Gastrocnemius medialis (tissue), 4 donors: Measurements from ENCODE around the gene RASA3. TPM values are rescaled to one million over a fixed set of nuclear protein-coding genes. Genes with fewer than 3 reads are reported as not detected.

ENCODE experiments used
- ATAC-seq, 2 donors: fragments of 150-250 bp; one replicate each; pipeline ENCODE4 v1.9.1; 2016
- DNase-seq, 2 donors: peaks; one replicate each; pipeline ENCODE4 v3.0.0-alpha.2; 2019
- H3K27ac ChIP-seq, 4 donors: fragments of 200-600 bp; sonication (generic); 1 replicate in 1 of 4; 2 replicates in 3 of 4; pipeline ENCODE4 v1.5.1; 2016 to 2018; ENCODE audit warnings: mild to moderate bottlenecking in 2 of 4, moderate library complexity in 1 of 4
- H3K27me3 ChIP-seq, 3 donors: fragments of 200-600 bp; sonication (generic) in 2 of 3; 1 replicate in 1 of 3; 2 replicates in 2 of 3; pipeline versions ENCODE4 v1.5.1 to v1.6.0; 2016 to 2019; ENCODE audit warnings: mild to moderate bottlenecking in 1 of 3, moderate library complexity in 1 of 3
- H3K36me3 ChIP-seq, 2 donors: fragments of 200-600 bp; sonication (generic) in 1 of 2; one replicate each; pipeline ENCODE4 v1.5.1; 2017 to 2018
- H3K4me1 ChIP-seq, 2 donors: fragments of 200-600 bp; sonication (generic) in 1 of 2; one replicate each; pipeline ENCODE4 v1.5.1; 2016 to 2017; ENCODE audit warnings: mild to moderate bottlenecking in 2 of 2
- H3K4me3 ChIP-seq, 4 donors: fragments of 200-600 bp; sonication (generic) in 3 of 4; 1 replicate in 1 of 4; 2 replicates in 3 of 4; pipeline ENCODE4 v1.5.1; 2016 to 2019; ENCODE audit warnings: mild to moderate bottlenecking in 2 of 4
- H3K9me3 ChIP-seq, 3 donors: fragments of 200-600 bp; sonication (generic) in 2 of 3; 1 replicate in 1 of 3; 2 replicates in 2 of 3; pipeline ENCODE4 v1.5.1; 2016 to 2019
- POLR2A ChIP-seq, 2 donors: fragments of 450-650 bp; IDR thresholded peaks; one replicate each; pipeline ENCODE4 v1.6.1; 2017; ENCODE audit warnings: antibody characterized with exemption in 2 of 2, mild to moderate bottlenecking in 2 of 2, moderate library complexity in 2 of 2
- in situ Hi-C, 4 donors: fragments of 200-750 bp; cut with MboI; loops; one replicate each; pipeline versions ENCODE4 v1.15.0 to v1.8.0; 2017; ENCODE audit warnings: low sequenced_read_pairs in 4 of 4
- intact Hi-C: fragments of 100-400 bp; cut with DNase I; formaldehyde crosslinking; loops from one replicate; pipeline ENCODE4 v1.15.1; 2023; ENCODE audit warnings: low total_unique reads
- total RNA-seq, 4 donors: library from RNA; depleted of rRNA; stranded (reverse); fragments of >200 nt; gene quantifications; one replicate each; pipeline versions ENCODE4 v1.1.0 to v1.2.3, GENCODE V29; 2016
- TF ChIP-seq, protein P1 (sequence below), 5 experiments: fragments of 450-650 bp in 3 of 5; fragments of 200-600 bp in 2 of 5; sonication (generic) in 2 of 5; IDR thresholded peaks in 4 of 5; conservative IDR thresholded peaks in 1 of 5; 1 replicate in 4 of 5; 2 replicates in 1 of 5; pipeline ENCODE4 v1.5.1; 2016 to 2019; ENCODE audit warnings: antibody characterized with exemption in 5 of 5, mild to moderate bottlenecking in 3 of 5, moderate library complexity in 3 of 5

The RASA3 gene
- total RNA-seq, 4 donors from 2014 or later = 3.4 to 22.2 (median 10.8) TPM

DNA sequence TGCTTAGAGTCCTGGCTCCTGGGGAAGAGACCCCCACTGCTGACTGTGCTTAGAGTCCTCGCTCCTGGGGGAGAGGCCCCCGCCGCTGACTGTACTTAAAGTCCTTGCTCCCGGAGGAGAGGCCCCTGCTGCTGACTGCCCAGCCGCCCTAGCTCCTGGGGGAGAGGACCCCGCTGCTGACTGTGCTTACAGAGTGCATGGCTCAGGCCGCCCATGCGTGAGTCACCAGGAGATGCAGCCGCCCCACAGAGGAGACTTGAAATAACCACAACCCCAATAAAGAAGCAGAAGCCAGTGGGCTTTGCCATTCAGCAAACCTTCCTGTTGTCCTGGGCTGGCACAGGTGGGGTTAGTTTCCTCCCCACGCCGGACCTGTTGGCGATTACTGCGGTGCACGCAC is 79.4 kb downstream of the RASA3 start:
- Histone ChIP-seq H3K27me3 (no peaks in the 10 kb centered on the region), H3K9me3 (no peaks in the 10 kb centered on the region), H3K27ac (no peak overlapping the region), H3K4me3 (no peak overlapping the region), H3K36me3 (peaks cover 0 to 13% of the 10 kb centered on the region in 2 donors), H3K4me1 (peaks cover 6 to 8% of the 10 kb centered on the region in 2 donors)
- intact Hi-C loops (no loop called here), in situ Hi-C loops (no loop called here)
- no peak for TF ChIP-seq POLR2A (IDR thresholded peaks at IDR 0.05)
- TF ChIP-seq, protein P1, sequence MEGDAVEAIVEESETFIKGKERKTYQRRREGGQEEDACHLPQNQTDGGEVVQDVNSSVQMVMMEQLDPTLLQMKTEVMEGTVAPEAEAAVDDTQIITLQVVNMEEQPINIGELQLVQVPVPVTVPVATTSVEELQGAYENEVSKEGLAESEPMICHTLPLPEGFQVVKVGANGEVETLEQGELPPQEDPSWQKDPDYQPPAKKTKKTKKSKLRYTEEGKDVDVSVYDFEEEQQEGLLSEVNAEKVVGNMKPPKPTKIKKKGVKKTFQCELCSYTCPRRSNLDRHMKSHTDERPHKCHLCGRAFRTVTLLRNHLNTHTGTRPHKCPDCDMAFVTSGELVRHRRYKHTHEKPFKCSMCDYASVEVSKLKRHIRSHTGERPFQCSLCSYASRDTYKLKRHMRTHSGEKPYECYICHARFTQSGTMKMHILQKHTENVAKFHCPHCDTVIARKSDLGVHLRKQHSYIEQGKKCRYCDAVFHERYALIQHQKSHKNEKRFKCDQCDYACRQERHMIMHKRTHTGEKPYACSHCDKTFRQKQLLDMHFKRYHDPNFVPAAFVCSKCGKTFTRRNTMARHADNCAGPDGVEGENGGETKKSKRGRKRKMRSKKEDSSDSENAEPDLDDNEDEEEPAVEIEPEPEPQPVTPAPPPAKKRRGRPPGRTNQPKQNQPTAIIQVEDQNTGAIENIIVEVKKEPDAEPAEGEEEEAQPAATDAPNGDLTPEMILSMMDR (IDR thresholded peaks at IDR 0.05 in 4 of 5, conservative IDR thresholded peaks at IDR 0.05 in 1 of 5) = no peak
- DNase-seq (no peak), ATAC-seq (no peak)

DNA sequence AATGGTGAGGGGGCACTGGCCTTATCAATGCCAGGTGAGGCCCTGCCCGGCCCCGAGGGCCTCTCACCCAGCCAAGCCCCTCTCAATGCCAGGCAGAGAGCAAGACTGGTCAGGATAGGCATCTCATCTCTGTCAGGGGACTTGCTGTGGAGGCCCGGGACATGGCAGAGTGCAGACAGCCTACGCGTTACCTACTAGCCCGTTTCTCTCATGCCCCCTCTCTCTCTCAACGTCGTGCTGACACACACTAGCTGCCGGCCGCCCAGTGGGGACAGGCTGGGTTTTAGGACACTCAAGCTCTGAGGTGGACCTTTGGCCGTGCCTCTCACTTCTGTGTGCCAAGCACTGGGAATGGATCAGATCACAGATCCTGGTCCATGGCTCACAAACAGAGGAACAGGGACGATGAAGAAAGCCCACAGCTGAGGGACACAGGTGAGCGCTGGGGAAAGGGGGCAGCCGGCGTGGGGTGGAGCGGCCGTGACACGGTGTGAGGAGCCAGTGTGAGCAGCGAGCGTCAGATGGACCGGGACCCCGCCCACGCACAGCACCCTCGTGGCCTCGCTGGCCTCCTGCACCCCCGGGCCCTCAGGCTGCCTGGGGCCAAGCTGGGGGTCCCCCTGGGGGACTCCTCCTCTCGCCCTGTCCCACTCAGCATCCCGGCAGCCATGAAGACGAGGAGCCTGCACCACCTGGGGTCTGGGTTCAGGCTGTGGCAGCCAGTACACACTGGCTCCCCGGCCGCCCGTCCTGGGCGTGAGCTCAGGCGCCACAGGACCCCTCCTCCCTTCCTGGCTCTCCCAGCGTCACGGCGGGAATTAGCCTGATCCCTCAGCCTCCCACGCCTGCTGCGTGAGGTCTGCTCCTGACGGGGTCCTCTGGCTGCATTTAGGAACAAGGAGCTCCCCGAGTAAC is 81.6 kb downstream of the RASA3 start:
- H3K9me3 ChIP-seq = no peaks in the 10 kb centered on the region
- ATAC-seq = no peak
- H3K4me1 ChIP-seq = no peaks in the 10 kb centered on the region
- intact Hi-C loops (no loop called here), in situ Hi-C loops (no loop called here)
- peaks cover 0 to 13% of the 10 kb centered on the region in 2 donors for H3K36me3 ChIP-seq
- TF ChIP-seq POLR2A (IDR thresholded peaks at IDR 0.05) = no peak
- TF ChIP-seq, protein P1 (IDR thresholded peaks at IDR 0.05 in 4 of 5, conservative IDR thresholded peaks at IDR 0.05 in 1 of 5) = no peak
- no peak overlapping the region for H3K4me3 ChIP-seq
- no peak for DNase-seq
- H3K27ac ChIP-seq = no peak overlapping the region
- no peaks in the 10 kb centered on the region for H3K27me3 ChIP-seq

DNA sequence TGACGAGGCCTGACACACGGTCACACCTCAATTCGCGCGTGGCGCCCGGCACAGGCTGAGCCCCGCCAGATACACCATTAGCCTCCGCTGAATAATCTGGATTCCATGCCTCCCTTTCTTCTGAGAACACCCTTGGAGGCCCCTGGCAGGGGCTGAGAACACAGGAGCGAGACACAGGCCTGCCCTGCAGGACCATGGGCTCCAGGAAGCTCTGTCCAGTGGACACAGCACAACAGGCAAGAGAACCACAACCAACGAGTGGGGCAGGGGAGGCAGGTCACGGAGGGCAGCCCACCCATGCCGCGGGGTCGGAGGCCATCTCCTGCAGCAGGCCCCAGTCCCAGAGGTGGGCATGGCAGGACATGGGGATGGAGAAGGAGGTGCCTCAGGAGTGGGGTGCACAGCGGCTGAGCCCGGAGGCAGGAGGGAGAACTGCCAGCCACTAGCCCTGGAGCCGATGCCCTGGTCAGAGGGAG is 82.8 kb downstream of the RASA3 start:
- H3K4me3 ChIP-seq = no peak overlapping the region
- peaks cover 0 to 13% of the 10 kb centered on the region in 2 donors for H3K36me3 ChIP-seq
- ATAC-seq = no peak
- intact Hi-C loops (no loop called here), in situ Hi-C loops (no loop called here)
- H3K27ac ChIP-seq = no peak overlapping the region
- no peak for DNase-seq
- TF ChIP-seq, protein P1 (IDR thresholded peaks at IDR 0.05 in 4 of 5, conservative IDR thresholded peaks at IDR 0.05 in 1 of 5) = no peak
- no peak for TF ChIP-seq POLR2A (IDR thresholded peaks at IDR 0.05)
- no peaks in the 10 kb centered on the region for H3K9me3 ChIP-seq
- H3K27me3 ChIP-seq = no peaks in the 10 kb centered on the region
- H3K4me1 ChIP-seq = no peaks in the 10 kb centered on the region

DNA sequence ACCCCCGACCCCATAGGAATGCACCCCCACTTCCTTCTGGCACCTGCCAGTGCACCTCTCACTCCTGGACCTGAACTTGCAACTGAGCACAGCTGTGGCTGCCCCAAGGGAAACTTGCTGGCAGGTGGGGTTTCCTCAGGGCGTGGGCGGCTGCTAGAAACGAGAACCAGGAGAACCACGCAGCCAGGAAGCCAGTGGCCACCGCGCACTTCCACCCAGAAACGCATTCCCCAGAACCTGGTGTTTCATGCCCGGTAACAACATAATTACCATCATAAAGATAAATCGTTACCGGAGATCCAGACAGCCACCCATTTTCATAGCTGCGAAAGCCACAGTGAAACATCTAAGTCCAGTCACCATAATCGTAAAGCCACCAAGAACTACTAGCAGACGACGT is 83.4 kb downstream of the RASA3 start:
- ATAC-seq = no peak
- Histone ChIP-seq H3K36me3 (peaks cover 0 to 13% of the 10 kb centered on the region in 2 donors), H3K27me3 (no peaks in the 10 kb centered on the region), H3K4me3 (no peak overlapping the region), H3K9me3 (no peaks in the 10 kb centered on the region), H3K27ac (no peak overlapping the region), H3K4me1 (no peaks in the 10 kb centered on the region)
- TF ChIP-seq, protein P1 (IDR thresholded peaks at IDR 0.05 in 4 of 5, conservative IDR thresholded peaks at IDR 0.05 in 1 of 5) = no peak
- no peak for TF ChIP-seq POLR2A (IDR thresholded peaks at IDR 0.05)
- DNase-seq = no peak
- intact Hi-C loops = no loop called here
- in situ Hi-C loops = no loop called here
